Measurements from ENCODE around the gene CATSPERE.

DNA sequence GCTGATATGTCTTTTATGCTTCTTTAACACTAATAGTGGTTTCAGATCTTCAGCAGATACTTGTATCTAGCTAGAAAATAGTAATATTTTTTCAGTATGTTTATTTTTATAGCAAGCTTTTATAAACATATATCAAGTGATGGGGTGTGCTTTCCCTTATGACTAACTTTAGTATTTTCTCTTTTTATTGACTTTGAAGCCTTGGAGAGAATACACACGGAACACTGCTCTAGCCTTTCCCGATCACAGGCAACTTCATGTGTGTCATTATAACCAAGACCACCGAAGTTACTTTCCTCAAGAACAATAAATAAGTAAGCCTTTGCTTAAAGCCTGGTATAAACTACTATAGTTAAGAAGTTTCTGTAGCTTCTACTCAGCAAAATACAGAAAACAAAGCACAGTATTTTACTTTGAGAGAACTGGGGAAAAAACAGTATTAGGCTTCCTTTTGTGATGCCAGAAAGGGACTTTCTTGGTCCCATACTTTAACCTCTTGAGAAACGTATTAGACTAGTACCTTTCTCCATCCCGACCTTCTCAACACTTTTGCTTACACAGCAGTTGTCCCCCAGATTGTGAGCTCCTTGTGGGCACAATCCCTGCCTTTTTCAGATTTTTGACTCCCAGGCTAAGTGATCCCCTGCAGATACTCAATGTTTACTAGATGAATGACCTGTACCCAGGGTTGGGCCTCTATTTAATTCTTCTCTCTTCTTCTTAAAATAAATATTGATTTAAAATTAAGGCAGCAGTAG lies 12.6 kb upstream of the CATSPERE start:
- TF ChIP-seq EZH2phosphoT487 (IDR thresholded peaks at IDR 0.05; ENCODE audit: low read length) = no peak
- TF ChIP-seq, protein P1, sequence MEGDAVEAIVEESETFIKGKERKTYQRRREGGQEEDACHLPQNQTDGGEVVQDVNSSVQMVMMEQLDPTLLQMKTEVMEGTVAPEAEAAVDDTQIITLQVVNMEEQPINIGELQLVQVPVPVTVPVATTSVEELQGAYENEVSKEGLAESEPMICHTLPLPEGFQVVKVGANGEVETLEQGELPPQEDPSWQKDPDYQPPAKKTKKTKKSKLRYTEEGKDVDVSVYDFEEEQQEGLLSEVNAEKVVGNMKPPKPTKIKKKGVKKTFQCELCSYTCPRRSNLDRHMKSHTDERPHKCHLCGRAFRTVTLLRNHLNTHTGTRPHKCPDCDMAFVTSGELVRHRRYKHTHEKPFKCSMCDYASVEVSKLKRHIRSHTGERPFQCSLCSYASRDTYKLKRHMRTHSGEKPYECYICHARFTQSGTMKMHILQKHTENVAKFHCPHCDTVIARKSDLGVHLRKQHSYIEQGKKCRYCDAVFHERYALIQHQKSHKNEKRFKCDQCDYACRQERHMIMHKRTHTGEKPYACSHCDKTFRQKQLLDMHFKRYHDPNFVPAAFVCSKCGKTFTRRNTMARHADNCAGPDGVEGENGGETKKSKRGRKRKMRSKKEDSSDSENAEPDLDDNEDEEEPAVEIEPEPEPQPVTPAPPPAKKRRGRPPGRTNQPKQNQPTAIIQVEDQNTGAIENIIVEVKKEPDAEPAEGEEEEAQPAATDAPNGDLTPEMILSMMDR (IDR thresholded peaks at IDR 0.05; ENCODE audit: low read length) = no peak
- TF ChIP-seq EZH2 (optimal IDR thresholded peaks at IDR 0.05; ENCODE audit: low read depth, low read length) = no peak

Measured in MM.1S (cell line).